SIG-M5 treated with dmso at 0.1 percent for 504 hours (cell line): ENCODE results near the gene OR1F1.
"Not testable (repeated sequence)": the region's sequence is repeated elsewhere in the genome, so short reads cannot be mapped to it uniquely, and the experiment has no call there.

Experiments
- DNase-seq: peaks from one replicate; lab custom pipeline; 2025; ENCODE audit not compliant: unreplicated experiment; lab: John Stamatoyannopoulos, UW

Gene OR1F1

DNA sequence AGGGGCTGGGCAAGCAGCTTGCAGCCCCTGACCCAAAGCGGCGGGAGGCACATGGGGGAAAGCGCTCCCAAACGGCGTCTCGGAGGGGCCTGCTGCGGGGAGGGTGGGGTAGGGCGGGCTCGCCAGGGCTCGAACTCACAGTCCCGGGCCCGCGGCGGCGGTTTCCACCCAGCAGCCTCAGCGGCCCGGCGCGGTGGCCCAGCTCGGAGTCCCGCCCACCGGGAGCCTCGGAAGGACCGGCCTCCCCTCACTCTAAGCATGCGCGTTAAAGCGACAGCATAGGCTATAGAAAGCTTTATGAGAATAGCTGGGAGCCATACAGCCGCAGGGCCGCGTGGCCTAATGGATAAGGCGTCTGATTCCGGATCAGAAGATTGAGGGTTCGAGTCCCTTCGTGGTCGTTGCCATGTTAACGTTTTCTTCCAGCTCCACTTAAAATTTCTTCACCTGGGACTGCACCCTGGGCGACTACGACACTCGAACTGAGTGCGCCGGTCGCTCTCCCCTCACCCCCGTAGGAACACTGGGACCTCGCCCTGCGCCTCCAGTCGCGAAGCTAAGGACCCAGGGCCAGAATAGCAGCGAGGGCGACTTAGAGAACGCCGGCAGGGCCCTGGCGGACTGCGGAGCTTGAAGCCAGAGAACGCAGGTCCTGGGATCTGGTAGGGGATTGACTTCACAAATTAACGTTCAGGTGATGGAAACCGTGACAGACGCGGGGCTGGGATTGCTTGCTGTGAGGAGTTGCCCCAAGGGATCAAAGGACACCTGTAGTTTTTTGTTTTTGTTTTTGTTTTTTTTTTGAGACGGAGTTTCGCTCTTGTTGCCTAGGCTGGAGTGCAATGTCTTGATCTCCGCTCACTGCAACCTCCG lies 37.4 kb upstream of the OR1F1 start:
- DNase-seq = peak; percentile 98

- peak; percentile 73 for DNase-seq
Measured at GRCh38 chr16:3152027-3152276, 36.1 kb upstream of the OR1F1 start.

- peak; percentile 92 for DNase-seq
Measured at GRCh38 chr16:3152277-3152990, 35.6 kb upstream of the OR1F1 start.

GRCh38 chr16:3152991-3153368 lies 35.0 kb upstream of the OR1F1 start:
- no peak for DNase-seq

DNA sequence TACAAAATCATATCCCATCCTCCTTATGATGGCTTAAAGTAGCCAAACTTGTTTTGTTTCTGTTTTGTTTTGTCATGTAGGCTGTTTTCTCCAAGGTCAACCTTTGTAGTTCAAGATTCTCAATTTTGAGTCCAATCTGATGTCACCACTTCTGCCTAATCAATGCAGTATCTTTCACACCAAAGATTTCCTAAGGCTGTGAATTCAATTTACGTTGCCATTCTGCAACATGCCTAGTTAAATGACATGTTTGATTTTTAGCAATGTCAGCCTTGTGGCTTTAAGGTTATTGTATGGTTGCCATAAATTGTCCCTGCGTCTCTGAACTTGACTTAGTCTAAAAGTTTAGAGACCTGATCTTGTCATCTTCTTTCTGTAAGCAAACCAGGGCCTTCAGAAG lies 32.8 kb upstream of the OR1F1 start:
- no peak for DNase-seq

GRCh38 chr16:3155972-3156371 lies 32.0 kb upstream of the OR1F1 start:
- no peak for DNase-seq

- peak; percentile 67 for DNase-seq
Measured at GRCh38 chr16:3157229-3158025, 30.6 kb upstream of the OR1F1 start.

DNA sequence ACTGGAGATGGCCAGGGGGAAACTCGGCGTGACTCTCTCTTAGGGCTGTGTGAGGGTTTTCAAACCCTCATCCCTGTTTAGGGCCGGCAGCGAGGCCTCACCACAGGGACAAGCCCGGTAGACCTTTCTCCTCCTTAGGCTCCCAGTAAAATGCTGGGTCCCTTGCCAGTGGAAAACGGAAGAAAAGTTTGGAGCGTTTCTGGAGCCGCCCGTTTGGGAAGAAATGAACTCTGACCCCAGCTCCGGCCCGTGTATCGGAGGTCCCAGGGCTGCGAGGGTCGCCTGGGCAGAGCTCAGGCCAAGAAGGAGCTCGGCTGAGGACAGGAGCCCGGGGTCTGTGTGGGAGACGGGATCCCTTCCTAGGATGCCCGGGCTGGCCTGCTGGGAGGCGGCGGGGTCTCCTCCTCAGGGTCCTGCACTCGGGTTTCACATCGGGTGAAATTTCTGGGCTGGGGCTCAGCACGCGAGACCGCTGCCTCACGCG lies 29.9 kb upstream of the OR1F1 start:
- DNase-seq = peak; percentile 19

GRCh38 chr16:3158510-3159314 lies 29.3 kb upstream of the OR1F1 start:
- DNase-seq = peak; percentile 81

DNA sequence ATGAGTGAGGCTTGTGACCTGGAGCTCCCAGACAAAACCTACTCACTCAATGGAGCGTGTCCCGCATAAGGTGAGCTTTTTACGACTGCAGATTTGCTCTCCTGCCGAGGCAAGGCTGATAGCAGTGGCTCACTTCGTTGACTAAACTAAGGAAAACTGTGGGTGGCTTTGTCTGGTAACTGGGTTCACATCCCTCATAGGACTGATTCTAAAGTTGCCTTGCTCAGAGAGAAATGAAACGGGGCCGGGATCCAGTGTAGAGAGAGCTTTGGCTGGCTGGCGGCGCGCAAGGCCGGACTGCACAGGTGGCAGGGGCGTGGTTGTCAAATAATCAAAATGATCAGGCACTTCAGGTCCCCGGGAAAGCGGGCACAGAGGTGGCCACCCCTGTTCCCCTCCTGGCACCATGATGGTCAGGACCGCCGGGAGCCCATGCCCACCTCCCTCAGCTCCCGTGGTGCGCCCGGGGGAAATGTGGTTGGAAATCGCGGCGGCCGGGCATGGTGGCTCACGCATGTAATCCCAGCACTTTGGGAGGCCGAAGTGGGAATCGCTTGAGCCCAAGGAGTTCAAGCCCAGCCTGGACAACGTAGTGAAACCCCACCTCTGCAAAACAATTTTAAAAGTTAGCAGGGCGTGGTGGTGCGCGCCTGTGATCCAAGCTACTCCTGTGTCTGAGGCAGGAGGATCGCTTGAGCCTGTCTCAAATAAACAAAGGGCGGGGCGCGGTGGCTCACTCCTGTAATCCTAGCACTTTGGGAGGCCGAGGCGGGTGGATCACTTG lies 26.6 kb upstream of the OR1F1 start:
- no peak for DNase-seq

DNA sequence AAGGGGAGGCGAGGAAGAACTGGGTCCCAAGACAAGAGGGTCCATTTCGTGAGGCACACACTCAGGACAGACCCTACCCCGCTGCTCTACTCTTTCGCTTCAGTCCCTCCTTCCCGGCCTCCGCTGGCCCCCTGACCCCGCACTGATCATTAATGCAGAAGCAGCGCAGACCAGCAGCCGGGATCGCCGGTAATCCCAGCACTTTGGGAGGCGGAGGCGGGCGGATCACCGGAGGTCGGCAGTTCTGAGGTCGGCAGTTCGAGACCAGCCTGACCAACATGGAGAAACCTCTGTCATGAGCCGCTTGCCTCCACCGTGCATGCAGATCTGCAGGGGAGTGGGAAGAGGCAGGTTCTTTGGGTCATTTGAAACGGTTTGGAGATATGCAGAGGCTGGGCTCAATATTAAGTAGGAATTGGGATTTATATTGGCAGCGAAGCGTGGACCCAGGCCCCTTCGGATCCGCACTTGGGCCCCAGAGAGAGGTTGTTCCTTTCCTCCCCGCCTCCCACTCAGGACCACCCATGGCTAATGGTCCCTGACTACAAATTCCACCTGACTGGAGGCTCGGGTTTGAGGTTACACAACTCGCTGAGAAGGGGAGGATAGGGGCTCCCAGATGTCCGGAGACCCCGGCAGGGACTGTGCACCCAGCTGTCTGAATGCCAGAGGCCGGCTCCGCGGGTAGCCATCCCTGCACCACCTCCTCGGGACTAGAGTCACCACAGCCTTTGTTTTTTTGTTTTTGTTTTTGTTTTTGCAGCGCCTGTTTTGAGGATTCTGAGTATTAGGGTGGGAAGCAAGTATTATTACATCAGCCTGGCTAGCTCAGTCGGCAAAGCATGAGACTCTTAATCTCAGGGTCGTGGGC lies 23.6 kb upstream of the OR1F1 start:
- no peak for DNase-seq

DNA sequence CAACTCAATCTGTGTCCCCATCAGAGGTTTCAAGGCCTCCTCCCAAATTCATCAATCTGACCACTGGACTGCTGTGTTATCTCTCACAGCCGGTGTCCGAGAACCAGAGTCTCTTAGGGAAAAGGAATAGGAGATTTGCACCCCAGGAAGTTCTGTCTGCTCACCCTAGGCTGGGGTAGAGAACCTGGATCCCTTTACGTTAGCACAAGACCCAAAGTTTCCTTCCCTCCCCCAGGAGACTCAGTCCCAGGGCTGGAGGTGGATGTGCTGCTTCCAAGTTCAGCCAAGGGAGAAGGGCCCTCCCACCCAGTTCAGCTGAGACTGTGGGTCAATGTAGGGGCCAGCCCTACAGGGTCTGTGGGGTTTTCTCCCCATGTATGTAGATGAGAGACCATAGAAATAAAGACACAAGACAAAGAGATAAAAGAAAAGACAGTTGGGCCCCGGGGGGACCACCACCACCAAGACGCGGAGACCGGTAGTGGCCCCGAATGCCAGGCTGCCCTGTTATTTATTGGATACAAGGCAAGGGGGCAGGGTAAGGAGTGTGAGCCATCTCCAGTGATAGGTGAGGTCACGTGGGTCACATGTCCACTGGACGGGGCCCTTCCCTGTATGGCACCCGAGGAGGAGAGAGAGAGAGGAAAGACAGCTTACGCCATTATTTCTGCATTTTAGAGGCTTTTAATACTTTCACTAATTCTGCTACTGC lies 22.7 kb upstream of the OR1F1 start:
- no peak for DNase-seq

- no peak for DNase-seq
Measured at GRCh38 chr16:3166505-3166886, 21.5 kb upstream of the OR1F1 start.

GRCh38 chr16:3168729-3169128 lies 19.3 kb upstream of the OR1F1 start:
- not testable (repeated sequence) for DNase-seq

- DNase-seq = no peak
Measured at GRCh38 chr16:3170440-3171180, 17.4 kb upstream of the OR1F1 start.

GRCh38 chr16:3171181-3171854 lies 16.7 kb upstream of the OR1F1 start:
- no peak for DNase-seq

- DNase-seq = no peak
Measured at GRCh38 chr16:3171855-3172593, 16.0 kb upstream of the OR1F1 start.
